HG02970 (cell line): ENCODE results near the gene PROC.
"Not testable (repeated sequence)": the region's sequence is repeated elsewhere in the genome, so short reads cannot be mapped to it uniquely, and the experiment has no call there.

Experiments used
- ATAC-seq: cut with Tn5 transposase; IDR thresholded peaks from one replicate; pipeline ENCODE4 v1.9.1; 2021; ENCODE audit warnings: mild to moderate bottlenecking, moderate library complexity, moderate number of reproducible peaks; ENCODE audit not compliant: unreplicated experiment, low FRiP score

The PROC gene

DNA sequence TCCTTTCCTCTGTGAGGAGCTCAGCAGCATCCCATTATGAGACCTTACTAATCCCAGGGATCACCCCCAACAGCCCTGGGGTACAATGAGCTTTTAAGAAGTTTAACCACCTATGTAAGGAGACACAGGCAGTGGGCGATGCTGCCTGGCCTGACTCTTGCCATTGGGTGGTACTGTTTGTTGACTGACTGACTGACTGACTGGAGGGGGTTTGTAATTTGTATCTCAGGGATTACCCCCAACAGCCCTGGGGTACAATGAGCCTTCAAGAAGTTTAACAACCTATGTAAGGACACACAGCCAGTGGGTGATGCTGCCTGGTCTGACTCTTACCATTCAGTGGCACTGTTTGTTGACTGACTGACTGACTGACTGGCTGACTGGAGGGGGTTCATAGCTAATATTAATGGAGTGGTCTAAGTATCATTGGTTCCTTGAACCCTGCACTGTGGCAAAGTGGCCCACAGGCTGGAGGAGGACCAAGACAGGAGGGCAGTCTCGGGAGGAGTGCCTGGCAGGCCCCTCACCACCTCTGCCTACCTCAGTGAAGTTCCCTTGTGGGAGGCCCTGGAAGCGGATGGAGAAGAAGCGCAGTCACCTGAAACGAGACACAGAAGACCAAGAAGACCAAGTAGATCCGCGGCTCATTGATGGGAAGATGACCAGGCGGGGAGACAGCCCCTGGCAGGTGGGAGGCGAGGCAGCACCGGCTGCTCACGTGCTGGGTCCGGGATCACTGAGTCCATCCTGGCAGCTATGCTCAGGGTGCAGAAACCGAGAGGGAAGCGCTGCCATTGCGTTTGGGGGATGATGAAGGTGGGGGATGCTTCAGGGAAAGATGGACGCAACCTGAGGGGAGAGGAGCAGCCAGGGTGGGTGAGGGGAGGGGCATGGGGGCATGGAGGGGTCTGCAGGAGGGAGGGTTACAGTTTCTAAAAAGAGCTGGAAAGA is 7.6 kb downstream of the PROC start:
- no peak for ATAC-seq

DNA sequence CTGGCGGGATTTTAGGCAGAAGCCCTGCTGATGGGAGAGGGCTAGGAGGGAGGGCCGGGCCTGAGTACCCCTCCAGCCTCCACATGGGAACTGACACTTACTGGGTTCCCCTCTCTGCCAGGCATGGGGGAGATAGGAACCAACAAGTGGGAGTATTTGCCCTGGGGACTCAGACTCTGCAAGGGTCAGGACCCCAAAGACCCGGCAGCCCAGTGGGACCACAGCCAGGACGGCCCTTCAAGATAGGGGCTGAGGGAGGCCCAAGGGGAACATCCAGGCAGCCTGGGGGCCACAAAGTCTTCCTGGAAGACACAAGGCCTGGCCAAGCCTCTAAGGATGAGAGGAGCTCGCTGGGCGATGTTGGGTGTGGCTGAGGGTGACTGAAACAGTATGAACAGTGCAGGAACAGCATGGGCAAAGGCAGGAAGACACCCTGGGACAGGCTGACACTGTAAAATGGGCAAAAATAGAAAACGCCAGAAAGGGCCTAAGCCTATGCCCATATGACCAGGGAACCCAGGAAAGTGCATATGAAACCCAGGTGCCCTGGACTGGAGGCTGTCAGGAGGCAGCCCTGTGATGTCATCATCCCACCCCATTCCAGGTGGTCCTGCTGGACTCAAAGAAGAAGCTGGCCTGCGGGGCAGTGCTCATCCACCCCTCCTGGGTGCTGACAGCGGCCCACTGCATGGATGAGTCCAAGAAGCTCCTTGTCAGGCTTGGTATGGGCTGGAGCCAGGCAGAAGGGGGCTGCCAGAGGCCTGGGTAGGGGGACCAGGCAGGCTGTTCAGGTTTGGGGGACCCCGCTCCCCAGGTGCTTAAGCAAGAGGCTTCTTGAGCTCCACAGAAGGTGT is 8.5 kb downstream of the PROC start:
- no peak for ATAC-seq

DNA sequence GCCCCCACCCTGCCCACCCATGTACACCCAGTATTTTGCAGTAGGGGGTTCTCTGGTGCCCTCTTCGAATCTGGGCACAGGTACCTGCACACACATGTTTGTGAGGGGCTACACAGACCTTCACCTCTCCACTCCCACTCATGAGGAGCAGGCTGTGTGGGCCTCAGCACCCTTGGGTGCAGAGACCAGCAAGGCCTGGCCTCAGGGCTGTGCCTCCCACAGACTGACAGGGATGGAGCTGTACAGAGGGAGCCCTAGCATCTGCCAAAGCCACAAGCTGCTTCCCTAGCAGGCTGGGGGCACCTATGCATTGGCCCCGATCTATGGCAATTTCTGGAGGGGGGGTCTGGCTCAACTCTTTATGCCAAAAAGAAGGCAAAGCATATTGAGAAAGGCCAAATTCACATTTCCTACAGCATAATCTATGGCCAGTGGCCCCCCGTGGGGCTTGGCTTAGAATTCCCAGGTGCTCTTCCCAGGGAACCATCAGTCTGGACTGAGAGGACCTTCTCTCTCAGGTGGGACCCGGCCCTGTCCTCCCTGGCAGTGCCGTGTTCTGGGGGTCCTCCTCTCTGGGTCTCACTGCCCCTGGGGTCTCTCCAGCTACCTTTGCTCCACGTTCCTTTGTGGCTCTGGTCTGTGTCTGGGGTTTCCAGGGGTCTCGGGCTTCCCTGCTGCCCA is 9.3 kb downstream of the PROC start:
- no peak for ATAC-seq

DNA sequence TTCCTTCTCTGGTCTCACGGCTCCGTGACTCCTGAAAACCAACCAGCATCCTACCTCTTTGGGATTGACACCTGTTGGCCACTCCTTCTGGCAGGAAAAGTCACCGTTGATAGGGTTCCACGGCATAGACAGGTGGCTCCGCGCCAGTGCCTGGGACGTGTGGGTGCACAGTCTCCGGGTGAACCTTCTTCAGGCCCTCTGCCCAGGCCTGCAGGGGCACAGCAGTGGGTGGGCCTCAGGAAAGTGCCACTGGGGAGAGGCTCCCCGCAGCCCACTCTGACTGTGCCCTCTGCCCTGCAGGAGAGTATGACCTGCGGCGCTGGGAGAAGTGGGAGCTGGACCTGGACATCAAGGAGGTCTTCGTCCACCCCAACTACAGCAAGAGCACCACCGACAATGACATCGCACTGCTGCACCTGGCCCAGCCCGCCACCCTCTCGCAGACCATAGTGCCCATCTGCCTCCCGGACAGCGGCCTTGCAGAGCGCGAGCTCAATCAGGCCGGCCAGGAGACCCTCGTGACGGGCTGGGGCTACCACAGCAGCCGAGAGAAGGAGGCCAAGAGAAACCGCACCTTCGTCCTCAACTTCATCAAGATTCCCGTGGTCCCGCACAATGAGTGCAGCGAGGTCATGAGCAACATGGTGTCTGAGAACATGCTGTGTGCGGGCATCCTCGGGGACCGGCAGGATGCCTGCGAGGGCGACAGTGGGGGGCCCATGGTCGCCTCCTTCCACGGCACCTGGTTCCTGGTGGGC is 10.0 kb downstream of the PROC start:
- ATAC-seq = no peak

DNA sequence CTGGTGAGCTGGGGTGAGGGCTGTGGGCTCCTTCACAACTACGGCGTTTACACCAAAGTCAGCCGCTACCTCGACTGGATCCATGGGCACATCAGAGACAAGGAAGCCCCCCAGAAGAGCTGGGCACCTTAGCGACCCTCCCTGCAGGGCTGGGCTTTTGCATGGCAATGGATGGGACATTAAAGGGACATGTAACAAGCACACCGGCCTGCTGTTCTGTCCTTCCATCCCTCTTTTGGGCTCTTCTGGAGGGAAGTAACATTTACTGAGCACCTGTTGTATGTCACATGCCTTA is 10.5 kb downstream of the PROC start:
- ATAC-seq = no peak

DNA sequence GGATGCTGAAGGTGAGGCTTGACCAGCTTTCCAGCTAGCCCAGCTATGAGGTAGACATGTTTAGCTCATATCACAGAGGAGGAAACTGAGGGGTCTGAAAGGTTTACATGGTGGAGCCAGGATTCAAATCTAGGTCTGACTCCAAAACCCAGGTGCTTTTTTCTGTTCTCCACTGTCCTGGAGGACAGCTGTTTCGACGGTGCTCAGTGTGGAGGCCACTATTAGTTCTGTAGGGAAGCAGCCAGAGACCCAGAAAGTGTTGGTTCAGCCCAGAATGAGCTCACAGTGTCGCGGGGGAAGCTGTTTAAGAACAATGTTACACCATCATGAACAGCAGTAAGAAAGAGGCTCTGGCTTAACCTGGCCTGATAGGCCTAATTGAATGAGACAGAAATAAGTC is 11.1 kb downstream of the PROC start:
- ATAC-seq = no peak

DNA sequence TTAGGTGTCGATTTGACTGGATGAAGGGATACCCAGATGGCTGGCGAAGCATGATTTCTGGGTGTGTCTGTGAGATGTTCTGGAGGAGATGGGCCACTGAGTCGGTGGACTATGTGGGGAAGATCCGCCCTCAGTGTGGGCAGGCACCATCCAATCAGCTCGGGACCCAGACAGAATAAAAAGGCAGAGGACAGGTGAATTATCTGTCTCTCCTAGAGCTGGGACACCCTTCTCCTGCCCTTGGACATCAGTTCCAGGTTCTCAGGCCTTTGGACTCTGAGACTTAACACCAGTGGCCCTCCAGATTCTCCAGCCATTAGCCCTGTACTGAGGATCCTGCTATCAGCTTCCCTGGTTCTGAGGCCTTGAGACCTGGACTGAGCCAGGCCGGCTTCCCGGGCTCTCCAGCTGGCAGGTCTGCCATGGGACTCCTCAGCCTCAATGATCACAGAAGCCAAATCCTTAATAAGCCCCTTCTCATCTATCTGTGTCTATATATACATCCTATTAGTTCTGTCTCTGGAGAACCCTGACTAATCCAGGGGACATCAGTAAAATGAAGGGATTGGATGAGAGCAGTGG is 11.7 kb downstream of the PROC start:
- no peak for ATAC-seq

DNA sequence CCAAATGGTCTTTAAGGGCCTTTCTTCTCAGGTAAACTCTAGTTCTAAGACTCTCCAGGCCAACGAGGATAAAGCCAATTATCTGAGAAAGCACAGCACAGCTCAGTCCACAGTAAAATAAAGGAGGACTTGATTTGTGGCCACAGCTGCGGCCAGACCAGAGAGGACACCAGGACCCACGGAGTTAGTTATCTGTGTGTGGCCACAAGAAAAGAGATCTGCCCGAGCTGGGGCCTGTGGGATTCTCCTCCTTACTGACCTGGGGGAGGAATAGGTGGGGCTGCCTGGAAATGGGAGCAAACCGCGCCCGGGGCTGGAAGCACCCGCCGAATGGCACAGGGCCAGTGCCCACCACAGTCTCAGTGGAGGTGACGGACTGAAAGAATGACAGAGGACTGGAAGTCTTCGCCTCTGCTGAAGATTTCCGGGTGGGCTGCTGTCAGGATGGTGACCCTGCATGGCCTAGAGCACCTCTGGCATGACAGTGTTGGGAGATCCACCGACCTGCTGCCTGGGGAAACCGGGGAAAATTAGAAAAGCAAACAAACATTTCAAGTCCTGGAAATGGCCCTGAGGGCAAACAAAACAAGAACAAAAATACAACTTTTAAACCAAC is 13.3 kb downstream of the PROC start:
- no peak for ATAC-seq

DNA sequence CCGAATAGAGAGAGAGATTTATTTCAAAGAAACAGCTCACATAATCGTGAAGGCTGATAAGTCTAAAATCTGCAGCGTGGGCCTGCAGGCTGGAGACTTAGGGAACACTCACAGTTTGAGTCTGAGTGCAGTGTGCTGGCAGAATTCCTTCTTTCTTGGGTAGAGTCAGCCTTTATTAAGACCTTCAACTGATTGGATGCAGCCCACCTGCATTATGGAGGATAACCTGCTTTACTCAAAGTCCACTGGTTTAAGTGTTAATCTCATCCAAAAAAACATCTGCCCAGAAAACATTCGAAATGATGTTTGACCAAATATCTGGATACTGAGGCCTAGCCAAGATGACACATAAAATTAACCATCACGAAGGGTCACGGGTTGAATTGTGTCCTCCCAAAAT is 16.3 kb downstream of the PROC start:
- no peak for ATAC-seq

DNA sequence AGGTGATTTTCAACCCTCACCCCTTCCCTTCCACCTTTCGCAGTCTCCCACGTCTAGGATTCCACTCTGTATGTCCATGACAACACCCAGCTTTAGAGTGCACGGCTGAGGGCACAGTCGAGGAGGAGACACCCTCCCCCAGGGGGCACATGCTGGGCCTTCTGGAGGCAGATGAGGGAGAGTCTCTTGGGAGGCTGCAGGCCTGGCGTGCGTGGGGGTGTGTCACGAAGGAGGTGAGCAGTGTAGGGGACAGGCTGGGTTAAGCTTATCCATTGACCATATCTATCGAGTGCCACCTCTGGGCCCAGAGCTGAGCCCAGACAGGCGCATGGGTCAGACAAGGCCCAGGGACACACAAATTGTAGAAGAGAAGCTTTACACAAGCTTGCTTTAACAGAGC is 18.8 kb downstream of the PROC start:
- ATAC-seq = no peak

DNA sequence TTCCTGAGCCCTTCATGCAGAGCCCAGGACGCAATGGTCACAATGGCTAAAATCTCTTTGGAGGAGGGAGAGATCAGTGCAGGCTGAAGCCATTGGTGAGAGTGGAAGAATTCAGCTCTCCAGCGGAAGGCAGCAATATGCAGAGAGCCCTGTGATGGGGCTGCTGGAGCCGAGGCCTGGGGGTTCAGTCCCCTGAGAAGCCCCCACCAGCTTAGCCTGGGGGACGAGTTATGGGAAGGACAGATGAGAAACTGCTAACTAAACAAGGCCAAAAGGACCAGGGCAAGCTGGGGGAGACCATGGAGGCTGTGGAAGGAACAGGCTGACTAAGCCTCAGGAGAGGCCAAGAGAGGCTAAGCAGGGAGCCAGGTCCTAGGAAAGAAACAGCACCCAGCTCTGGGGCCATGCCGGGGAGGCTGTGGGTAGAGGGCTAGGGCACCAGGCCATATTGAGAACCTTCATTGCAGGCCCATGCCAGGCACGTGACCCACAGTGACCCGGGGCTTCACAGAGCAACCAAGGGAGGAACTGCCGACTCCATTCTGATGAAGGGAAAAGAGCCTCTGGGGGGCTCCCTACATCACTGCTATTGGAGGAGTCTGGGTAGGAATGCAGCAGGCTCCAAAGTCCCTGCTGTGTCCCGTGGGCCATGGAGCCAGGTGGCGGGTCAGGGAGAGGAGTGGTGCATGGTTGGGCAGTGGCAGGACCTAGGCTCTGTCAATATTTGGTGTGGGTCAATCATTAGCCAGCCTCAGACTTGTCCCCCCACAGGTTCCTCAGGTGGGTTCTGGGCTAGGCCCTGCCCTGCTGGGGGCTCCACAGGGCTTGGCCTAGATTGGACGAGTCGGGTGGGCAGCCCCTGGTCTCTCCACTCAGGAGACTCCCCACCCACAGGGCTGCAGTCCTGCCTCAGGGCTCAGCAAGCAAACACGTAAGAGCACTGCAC is 19.8 kb downstream of the PROC start:
- no peak for ATAC-seq

DNA sequence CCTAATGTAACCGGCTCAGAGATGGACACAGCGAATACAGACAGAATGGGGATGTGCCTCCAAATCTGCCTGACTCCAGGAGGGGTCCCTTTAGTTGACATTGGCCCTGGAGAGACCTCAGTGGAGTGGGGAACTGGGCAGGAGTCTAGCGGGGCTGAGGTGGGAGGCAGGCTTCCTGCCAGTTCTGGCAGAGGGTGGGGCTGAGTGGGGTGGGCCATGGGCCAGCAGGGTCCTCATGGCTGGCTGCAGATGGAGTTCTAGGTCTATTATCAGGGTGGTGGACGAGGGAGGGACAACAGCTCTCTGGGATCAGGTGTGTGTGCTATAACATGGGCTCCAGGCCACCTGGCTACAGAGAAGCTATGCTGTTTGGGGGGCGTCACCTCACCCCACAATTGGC is 21.1 kb downstream of the PROC start:
- no peak for ATAC-seq

DNA sequence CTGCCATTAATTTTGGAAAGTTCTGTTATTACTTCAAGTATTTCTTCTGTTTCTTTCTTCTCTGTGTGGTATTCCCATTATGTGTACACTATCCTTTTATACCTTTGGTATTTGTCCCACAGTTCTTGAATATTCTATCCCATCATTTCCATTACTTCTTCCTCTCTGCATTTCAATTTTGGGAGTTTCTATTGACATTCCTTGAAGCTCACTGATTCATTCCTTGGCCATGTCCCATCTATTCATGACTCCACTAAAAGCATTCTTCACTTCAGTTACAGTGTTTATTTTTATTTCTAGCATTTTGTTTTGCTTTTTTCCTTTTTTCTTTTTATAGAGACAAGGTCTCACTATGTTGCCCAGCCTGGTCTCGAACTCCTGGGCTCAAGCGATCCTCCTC is 30.3 kb downstream of the PROC start:
- ATAC-seq = no peak

DNA sequence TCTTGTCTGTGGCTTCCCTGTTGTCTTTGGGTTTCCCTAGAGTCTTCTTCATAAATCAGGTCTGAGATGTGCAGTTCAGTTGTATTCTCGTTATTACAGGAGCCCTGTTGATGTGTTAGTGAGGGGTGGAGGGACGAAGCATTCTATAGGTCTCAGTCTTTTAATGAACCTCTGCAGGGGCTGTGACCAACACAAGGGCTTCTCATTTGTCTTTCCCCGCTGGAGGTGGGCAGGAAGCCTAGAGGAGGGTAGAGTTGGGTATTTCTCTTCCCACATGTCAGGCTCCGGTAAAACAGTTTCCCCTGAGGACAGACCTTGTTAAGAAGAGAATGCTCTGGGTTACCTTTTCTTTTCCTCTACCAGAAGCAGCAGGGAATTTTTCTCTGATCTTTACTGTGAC is 31.2 kb downstream of the PROC start:
- ATAC-seq = no peak

DNA sequence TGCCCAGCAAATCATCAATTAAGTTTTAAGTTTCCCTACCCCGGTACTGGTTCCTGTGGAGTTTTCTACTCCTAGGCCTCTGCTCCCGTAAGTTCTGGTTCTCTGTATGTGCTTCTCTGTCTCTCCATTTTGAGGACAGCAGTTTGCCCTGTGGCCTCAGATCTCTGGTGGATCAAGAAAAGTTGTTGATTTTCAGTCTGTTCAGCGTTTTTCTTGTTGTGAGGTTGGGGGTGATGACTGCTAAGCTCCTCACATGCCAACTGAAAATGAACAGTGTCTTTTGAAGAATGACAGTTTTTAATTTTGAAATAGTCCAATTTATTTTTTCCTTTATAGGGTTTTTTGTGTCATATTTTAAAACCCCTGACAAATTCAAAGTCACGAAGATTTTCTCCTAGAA is 31.7 kb downstream of the PROC start:
- no peak for ATAC-seq

DNA sequence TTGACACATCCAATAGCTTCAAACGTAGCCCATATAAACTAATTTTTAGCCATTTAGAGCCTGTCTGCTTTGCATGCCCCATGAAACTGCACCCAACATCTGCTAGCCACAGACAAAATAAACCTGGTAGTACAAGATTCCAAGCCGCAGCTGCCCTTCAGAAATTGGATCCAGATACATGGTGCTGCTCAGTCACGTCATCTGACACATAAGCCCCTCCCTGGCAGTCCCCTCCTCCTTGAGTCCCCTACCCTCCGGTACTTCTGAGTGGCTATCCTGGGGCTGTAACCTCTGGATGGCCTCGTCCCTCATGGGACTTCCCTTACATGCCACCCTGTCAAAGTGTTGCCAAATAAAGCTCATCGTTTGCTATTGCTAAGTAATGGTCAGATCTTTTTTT is 33.8 kb downstream of the PROC start:
- ATAC-seq = no peak

DNA sequence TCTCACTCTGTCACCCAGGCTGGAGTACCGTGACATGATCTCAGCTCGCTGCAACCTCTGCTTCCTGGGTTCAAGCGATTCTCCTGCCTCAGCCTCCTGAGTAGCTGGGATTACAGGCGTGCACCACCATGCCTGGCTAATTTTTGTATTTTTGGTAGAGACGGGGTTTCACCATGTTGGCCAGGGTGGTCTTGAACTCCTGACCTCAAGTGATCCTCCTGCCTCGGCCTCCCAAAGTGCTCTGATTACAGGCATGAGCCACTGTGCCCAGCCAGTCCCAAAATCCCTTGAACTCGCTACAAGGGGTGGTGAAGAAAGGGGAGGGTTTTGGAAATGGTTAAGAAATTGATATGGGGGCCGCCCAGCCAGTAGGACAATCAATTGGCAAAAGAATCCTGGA is 34.2 kb downstream of the PROC start:
- not testable (repeated sequence) for ATAC-seq

DNA sequence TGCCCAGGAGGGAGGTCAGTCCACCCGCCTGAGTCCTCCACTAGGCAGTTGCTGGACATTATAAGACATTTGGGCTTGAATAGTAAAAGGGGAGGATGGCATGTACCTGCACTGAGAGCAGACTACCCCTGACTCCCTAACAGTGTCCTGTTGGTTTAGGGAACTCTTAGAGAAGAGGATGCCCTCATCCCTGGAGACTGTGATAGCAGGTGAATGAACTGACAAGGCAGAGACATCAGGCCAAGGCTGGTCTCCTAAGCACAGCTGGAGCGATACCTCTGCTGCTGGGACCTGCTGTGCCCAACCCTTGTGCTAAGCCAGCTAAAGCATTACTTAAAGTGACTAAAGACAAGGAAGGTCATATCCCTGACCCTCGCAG is 34.8 kb downstream of the PROC start:
- no peak for ATAC-seq
